GM19025 (cell line): Measurements from ENCODE around the gene NBAS.
"Not testable (repeated sequence)": the region's sequence is repeated elsewhere in the genome, so short reads cannot be mapped to it uniquely, and the experiment has no call there.

Experiments
- ATAC-seq: cut with Tn5 transposase; IDR thresholded peaks from one replicate; pipeline ENCODE4 v1.9.1; 2021; ENCODE audit warnings: mild to moderate bottlenecking, low read depth, moderate library complexity; ENCODE audit not compliant: unreplicated experiment

Gene NBAS

GRCh38 chr2:15486770-15487169 lies 74.4 kb downstream of the NBAS start:
- no peak for ATAC-seq

- ATAC-seq: no peak
Observed at GRCh38 chr2:15485949-15486348, 75.2 kb downstream of the NBAS start.

GRCh38 chr2:15481000-15481399 lies 80.1 kb downstream of the NBAS start:
- ATAC-seq: no peak

GRCh38 chr2:15480552-15480951 lies 80.6 kb downstream of the NBAS start:
- ATAC-seq: no peak

- ATAC-seq: no peak
Observed at GRCh38 chr2:15472876-15473275, 88.3 kb downstream of the NBAS start.

- no peak for ATAC-seq
Observed at GRCh38 chr2:15472133-15472532, 89.0 kb downstream of the NBAS start.

GRCh38 chr2:15471606-15472005 lies 89.5 kb downstream of the NBAS start:
- no peak for ATAC-seq

GRCh38 chr2:15460112-15460620 lies 101.0 kb downstream of the NBAS start:
- no peak for ATAC-seq

GRCh38 chr2:15458277-15458676 lies 102.9 kb downstream of the NBAS start:
- no peak for ATAC-seq

- ATAC-seq: no peak
Observed at GRCh38 chr2:15457868-15458267, 103.3 kb downstream of the NBAS start.

- ATAC-seq: no peak
Observed at GRCh38 chr2:15456352-15456751, 104.8 kb downstream of the NBAS start.

GRCh38 chr2:15450808-15451207 lies 110.3 kb downstream of the NBAS start:
- ATAC-seq: no peak

GRCh38 chr2:15449556-15450236 lies 111.4 kb downstream of the NBAS start:
- ATAC-seq: no peak

GRCh38 chr2:15448250-15448839 lies 112.8 kb downstream of the NBAS start:
- ATAC-seq: no peak

GRCh38 chr2:15447381-15447780 lies 113.8 kb downstream of the NBAS start:
- ATAC-seq: no peak

GRCh38 chr2:15446961-15447360 lies 114.2 kb downstream of the NBAS start:
- ATAC-seq: no peak

- no peak for ATAC-seq
Observed at GRCh38 chr2:15445891-15446562, 115.1 kb downstream of the NBAS start.

GRCh38 chr2:15439768-15440524 lies 121.2 kb downstream of the NBAS start:
- not testable (repeated sequence) for ATAC-seq

- ATAC-seq: not testable (repeated sequence)
Observed at GRCh38 chr2:15439366-15439765, 121.8 kb downstream of the NBAS start.

- ATAC-seq: no peak
Observed at GRCh38 chr2:15436195-15436594, 124.9 kb downstream of the NBAS start.

GRCh38 chr2:15435474-15435873 lies 125.7 kb downstream of the NBAS start:
- ATAC-seq: no peak
